ENCODE results near the gene GLIS2. TPM values are rescaled to one million over a fixed set of nuclear protein-coding genes. Genes with fewer than 3 reads are reported as not detected.

GLIS2 gene
- total and polyA plus RNA-seq, 2 of the 4 experiments (the other 2 are of a cell fraction), result 0.36 to 8.4 TPM

- Histone ChIP-seq H3K9me3 (ENCODE audit: control insufficient read depth, insufficient read depth, low read length) (no peaks in the 10 kb centered on the region), H4K20me1 (ENCODE audit: insufficient read depth, low read length) (peaks cover 81% of the 10 kb centered on the region), H2BK120ac (ENCODE audit: low read depth, low read length) (no peak overlapping the region), H4K8ac (ENCODE audit: low read depth in 2 of 2, low read length in 2 of 2) (peak overlapping the region in 1 of 2 experiments; percentile 43; a peak in 1 of 4 replicates), H2AFZ (replicated peaks; ENCODE audit: low read length, poor library complexity) (peak overlapping the region; percentile 39), H3K4me3 (ENCODE audit: insufficient read depth, low read depth, low read length) (no peak overlapping the region), H3K36me3 (ENCODE audit: control insufficient read depth, insufficient read depth, low read length) (no peaks in the 10 kb centered on the region; the same call in 1 of the 2 replicates), H2AK5ac (ENCODE audit: low read depth, low read length) (peak overlapping the region; percentile 69), H3K9me1 (ENCODE audit: insufficient read depth, low read length) (peaks cover 11% of the 10 kb centered on the region; the same call in 1 of the 2 replicates), H3K4ac (ENCODE audit: low read depth, low read length) (peak overlapping the region; percentile 53; the same call in 1 of the 2 replicates), H4K5ac (ENCODE audit: low read depth, low read length) (peak overlapping the region; percentile 46), H2BK15ac (ENCODE audit: low read depth, low read length) (no peak overlapping the region), H3K27me3 (ENCODE audit: control insufficient read depth, insufficient read depth, low read length) (no peaks in the 10 kb centered on the region), H2BK20ac (ENCODE audit: low read depth, low read length) (no peak overlapping the region), H4K91ac (ENCODE audit: insufficient read depth, low read depth, low read length) (no peak overlapping the region; the same call in 1 of the 2 replicates), H3K14ac (replicated peaks; ENCODE audit: low read depth, low read length) (0 out of 2 replicates have a peak overlapping the region, but pooled peaks have one; percentile 29), H2BK5ac (ENCODE audit: low read depth, low read length, poor library complexity, severe bottlenecking) (peak overlapping the region; percentile 35), H2AK9ac (replicated peaks; ENCODE audit: low read depth, low read length, poor library complexity) (peak overlapping the region; percentile 63), H3K79me1 (ENCODE audit: low read depth in 1 of 2, low read length in 2 of 2) (peaks cover 17 to 88% of the 10 kb centered on the region in 2 experiments), H3K9ac (ENCODE audit: low read depth, low read length) (peak overlapping the region; percentile 48), H3K23ac (ENCODE audit: low read depth, low read length) (no peak overlapping the region), H3K4me1 (ENCODE audit: control insufficient read depth, insufficient read depth, low read length) (peaks cover 26% of the 10 kb centered on the region), H3K27ac (ENCODE audit: insufficient read depth, low read length) (peak overlapping the region; percentile 45), H3K18ac (ENCODE audit: low read depth, low read length) (peak overlapping the region; percentile 1; the same call in 1 of the 2 replicates), H3K56ac (ENCODE audit: extremely low read depth, insufficient read depth, low read length) (no peak overlapping the region), H3K4me2 (ENCODE audit: low read depth, low read length) (peak overlapping the region; percentile 48; the same call in 1 of the 2 replicates)
- 47% methylated on average over 2 of the region's 12 CpGs; no CpG with 5 or more reads in 1 of the 2 experiments for WGBS, 2 experiments (ENCODE audit: extremely low coverage in 2 of 2, insufficient read length in 1 of 2)
- ChIA-PET POLR2A (ENCODE audit: unreplicated experiment) (no interaction called here), CTCF (no interaction called here)
- TF ChIP-seq POLR2A (IDR thresholded peaks at IDR 0.05; ENCODE audit: low read depth, low read length), result no peak
- TF ChIP-seq, protein P1, sequence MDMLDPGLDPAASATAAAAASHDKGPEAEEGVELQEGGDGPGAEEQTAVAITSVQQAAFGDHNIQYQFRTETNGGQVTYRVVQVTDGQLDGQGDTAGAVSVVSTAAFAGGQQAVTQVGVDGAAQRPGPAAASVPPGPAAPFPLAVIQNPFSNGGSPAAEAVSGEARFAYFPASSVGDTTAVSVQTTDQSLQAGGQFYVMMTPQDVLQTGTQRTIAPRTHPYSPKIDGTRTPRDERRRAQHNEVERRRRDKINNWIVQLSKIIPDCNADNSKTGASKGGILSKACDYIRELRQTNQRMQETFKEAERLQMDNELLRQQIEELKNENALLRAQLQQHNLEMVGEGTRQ (IDR thresholded peaks at IDR 0.05; ENCODE audit: low read depth, low read length), result no peak
- TF ChIP-seq SMC3 (IDR thresholded peaks at IDR 0.05; ENCODE audit: low read depth, low read length), result 0 out of 2 replicates have a peak, but pooled peaks have one; percentile 1
- no TSS peak for BruUV-seq (replicated peaks)
- intact Hi-C loops (cut with micrococcal nuclease), result loop anchor here (2.0 kb wide), 1 partner anchor 23 kb away; no protein-coding TSS in a partner anchor
- ATAC-seq (ENCODE audit: low read depth) (peak; percentile 73), DNase-seq (peak; percentile 42)
- dilution Hi-C loops (cut with HindIII; ENCODE audit: low sequenced_read_pairs, unreplicated experiment), result no loop called here
- in situ Hi-C loops (cut with MboI; ENCODE audit: low sequenced_read_pairs), result no loop called here
These were observed 8.1 kb downstream of the GLIS2 start for GRCh38 chr16:4323845-4324488.

Data from IMR-90 (cell line).